Upper lobe of left lung (tissue), 6 donors: ENCODE measurements around the gene CDC42BPA. TPM values are rescaled to one million over a fixed set of nuclear protein-coding genes. Genes with fewer than 3 reads are reported as not detected.

Experiments
- ATAC-seq, 2 donors: fragments of 200-7000 bp; cut with Tn5 transposase; one replicate each; pipeline ENCODE4 v1.9.1; 2022; ENCODE audit warnings: mild to moderate bottlenecking in 2 of 2, moderate library complexity in 2 of 2; ENCODE audit not compliant: low FRiP score in 2 of 2
- DNase-seq, 2 donors: peaks; one replicate each; pipeline ENCODE4 v3.0.0-alpha.2; 2019 to 2020
- H3K27ac ChIP-seq, 4 donors: fragments of 200-600 bp; sonication (generic); one replicate each; pipeline ENCODE4 v1.5.1; 2016 to 2019
- H3K27me3 ChIP-seq, 4 donors: fragments of 200-600 bp; sonication (generic); one replicate each; pipeline ENCODE4 v1.5.1; 2017 to 2019
- H3K36me3 ChIP-seq, 4 donors: fragments of 200-600 bp; sonication (generic); one replicate each; pipeline ENCODE4 v1.5.1; 2016 to 2019
- H3K4me1 ChIP-seq, 4 donors: fragments of 200-600 bp; sonication (generic); one replicate each; pipeline ENCODE4 v1.5.1; 2018 to 2019
- H3K4me3 ChIP-seq, 4 donors: fragments of 200-600 bp; sonication (generic); one replicate each; pipeline ENCODE4 v1.5.1; 2017 to 2019; ENCODE audit warnings: mild to moderate bottlenecking in 2 of 4, moderate library complexity in 1 of 4
- H3K9me3 ChIP-seq, 4 donors: fragments of 200-600 bp; sonication (generic); one replicate each; pipeline ENCODE4 v1.5.1; 2018 to 2019
- EP300 ChIP-seq, 4 donors: sonication (generic); formaldehyde crosslinking; IDR thresholded peaks; one replicate each; pipeline ENCODE4 v1.5.1; 2017; ENCODE audit warnings: antibody characterized with exemption in 4 of 4, control low read depth in 2 of 4
- POLR2A ChIP-seq, 4 donors: fragments of 450-650 bp; IDR thresholded peaks; one replicate each; pipeline ENCODE4 v1.5.1; 2016 to 2017; ENCODE audit warnings: antibody characterized with exemption in 4 of 4, mild to moderate bottlenecking in 2 of 4
- POLR2AphosphoS5 ChIP-seq, 2 donors: sonication (generic); formaldehyde crosslinking; IDR thresholded peaks; one replicate each; pipeline ENCODE4 v1.5.1; 2017; ENCODE audit warnings: antibody characterized with exemption in 2 of 2
- WGBS, 2 donors: methylation state at CpG; one replicate each; pipeline ENCODE4 v1.1.5; 2017 to 2018; 5-methylcytosine and 5-hydroxymethylcytosine counted together
- total RNA-seq, 6 donors: library from RNA; depleted of rRNA in 4 of 6; stranded (reverse); fragments of >200 nt in 4 of 6; gene quantifications; one replicate each; pipeline versions ENCODE4 v1.1.0 to v1.2.1, GENCODE V29; 2016 to 2021
- TF ChIP-seq, protein P1 (sequence below), 6 experiments: fragments of 450-650 bp in 4 of 6; fragments of 200-600 bp in 2 of 6; sonication (generic) in 2 of 6; IDR thresholded peaks; one replicate each; pipeline ENCODE4 v1.5.1; 2016 to 2019; ENCODE audit warnings: antibody characterized with exemption in 6 of 6
- donor health status: DM: no; HTN: no; CAD: no; lungs with moderate emphysema.
- donor health status: DM: no; HTN: yes; CAD: no; lungs with severe emphysema.

The CDC42BPA gene
- total RNA-seq, 6 donors from 2014 or later: 27.8 to 76.1 (median 33.1) TPM

DNA sequence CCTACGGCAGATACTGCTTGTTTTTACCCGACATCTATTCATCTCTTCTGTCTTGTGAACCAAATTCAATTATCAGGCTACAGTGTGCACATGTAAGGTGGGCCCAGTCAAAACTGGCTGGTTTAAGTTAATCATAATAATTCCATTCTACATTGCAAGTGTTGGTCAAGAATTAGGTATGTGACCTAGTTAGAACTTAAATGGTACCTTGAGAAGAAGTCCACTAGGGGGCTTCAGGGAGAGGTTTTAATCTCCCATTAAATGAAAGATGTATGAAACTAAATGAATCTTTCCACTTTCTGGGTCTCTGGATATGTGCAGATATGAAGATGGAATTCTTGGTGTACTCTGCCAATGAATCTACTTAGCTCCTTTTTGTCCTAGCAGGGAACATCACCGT is 187.1 kb downstream of the CDC42BPA start:
- Histone ChIP-seq H3K4me1 (no peaks in the 10 kb centered on the region), H3K4me3 (no peak overlapping the region), H3K36me3 (peaks cover 0 to 9% (median 3%) of the 10 kb centered on the region in 4 donors), H3K27me3 (no peaks in the 10 kb centered on the region), H3K9me3 (no peaks in the 10 kb centered on the region), H3K27ac (no peak overlapping the region)
- no peak for DNase-seq
- ATAC-seq: no peak
- 84 to 86% methylated on average over 3 of the region's 3 CpGs for WGBS, 2 donors
- TF ChIP-seq EP300 (IDR thresholded peaks at IDR 0.05): no peak
- TF ChIP-seq POLR2A (IDR thresholded peaks at IDR 0.05): no peak
- no peak for TF ChIP-seq POLR2AphosphoS5 (IDR thresholded peaks at IDR 0.05)
- TF ChIP-seq, protein P1, sequence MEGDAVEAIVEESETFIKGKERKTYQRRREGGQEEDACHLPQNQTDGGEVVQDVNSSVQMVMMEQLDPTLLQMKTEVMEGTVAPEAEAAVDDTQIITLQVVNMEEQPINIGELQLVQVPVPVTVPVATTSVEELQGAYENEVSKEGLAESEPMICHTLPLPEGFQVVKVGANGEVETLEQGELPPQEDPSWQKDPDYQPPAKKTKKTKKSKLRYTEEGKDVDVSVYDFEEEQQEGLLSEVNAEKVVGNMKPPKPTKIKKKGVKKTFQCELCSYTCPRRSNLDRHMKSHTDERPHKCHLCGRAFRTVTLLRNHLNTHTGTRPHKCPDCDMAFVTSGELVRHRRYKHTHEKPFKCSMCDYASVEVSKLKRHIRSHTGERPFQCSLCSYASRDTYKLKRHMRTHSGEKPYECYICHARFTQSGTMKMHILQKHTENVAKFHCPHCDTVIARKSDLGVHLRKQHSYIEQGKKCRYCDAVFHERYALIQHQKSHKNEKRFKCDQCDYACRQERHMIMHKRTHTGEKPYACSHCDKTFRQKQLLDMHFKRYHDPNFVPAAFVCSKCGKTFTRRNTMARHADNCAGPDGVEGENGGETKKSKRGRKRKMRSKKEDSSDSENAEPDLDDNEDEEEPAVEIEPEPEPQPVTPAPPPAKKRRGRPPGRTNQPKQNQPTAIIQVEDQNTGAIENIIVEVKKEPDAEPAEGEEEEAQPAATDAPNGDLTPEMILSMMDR (IDR thresholded peaks at IDR 0.05): peak in 4 of 6 experiments; percentile 15 to 40 (median 18)

DNA sequence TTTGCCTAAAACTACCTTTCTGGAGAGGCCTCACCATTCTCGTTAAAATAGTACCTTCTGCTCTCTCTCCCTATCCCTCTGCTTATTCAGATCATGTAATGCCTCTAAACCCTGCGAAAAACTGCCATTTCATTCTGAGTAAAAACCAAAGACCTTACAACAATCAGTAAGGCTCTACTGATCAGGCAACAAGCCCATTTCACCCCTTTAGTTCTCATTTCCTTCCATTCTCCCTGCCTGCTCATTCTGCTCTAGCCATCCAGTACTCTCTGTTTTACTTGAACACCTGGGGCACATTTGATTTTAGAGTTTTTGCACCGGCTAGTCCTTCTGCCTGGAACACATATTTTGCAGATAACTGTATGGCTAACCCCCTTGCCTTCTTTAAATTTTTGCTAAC is 190.4 kb downstream of the CDC42BPA start:
- no peaks in the 10 kb centered on the region for H3K4me1 ChIP-seq
- no peak for ATAC-seq
- no peaks in the 10 kb centered on the region for H3K27me3 ChIP-seq
- TF ChIP-seq EP300 (IDR thresholded peaks at IDR 0.05) (no peak), POLR2AphosphoS5 (IDR thresholded peaks at IDR 0.05) (no peak), POLR2A (IDR thresholded peaks at IDR 0.05) (no peak)
- TF ChIP-seq, protein P1 (IDR thresholded peaks at IDR 0.05): no peak
- peaks cover 0 to 9% (median 3%) of the 10 kb centered on the region in 4 donors for H3K36me3 ChIP-seq
- no peak overlapping the region for H3K4me3 ChIP-seq
- no peak for DNase-seq
- 87 to 90% methylated on average over 3 of the region's 3 CpGs for WGBS, 2 donors
- H3K9me3 ChIP-seq: no peaks in the 10 kb centered on the region
- H3K27ac ChIP-seq: no peak overlapping the region

DNA sequence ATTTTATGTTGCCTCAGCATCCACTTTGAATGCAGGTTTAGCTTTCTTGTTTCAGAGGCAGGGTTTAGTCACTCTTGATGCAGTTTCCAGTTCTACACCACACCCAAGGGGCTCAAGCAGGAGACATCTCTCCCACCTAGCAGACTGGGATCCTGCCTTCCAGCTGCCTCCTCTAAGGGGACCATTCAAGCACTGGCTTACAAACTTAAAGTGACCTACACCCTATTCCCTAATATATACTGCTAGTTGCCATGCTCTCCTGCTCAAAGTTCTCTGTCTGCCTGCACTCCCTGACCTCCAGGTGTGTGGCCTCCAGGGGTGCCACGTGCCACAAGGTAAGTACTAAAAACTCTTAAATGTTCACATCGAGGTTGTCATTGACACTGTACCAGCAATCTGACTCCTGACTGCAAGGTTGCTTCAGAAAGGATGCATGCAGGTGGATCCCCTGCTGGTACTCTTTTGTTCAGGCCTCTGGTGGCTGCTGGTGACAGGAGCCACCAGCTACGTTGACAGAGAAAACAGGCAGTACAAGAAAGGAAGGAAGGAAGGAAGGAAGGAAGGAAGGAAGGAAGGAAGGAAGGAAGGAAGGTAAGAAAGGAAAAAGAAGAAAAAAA is 192.3 kb downstream of the CDC42BPA start:
- WGBS, 2 donors: 61 to 63% methylated on average over 3 of the region's 3 CpGs
- peaks cover 0 to 9% (median 3%) of the 10 kb centered on the region in 4 donors for H3K36me3 ChIP-seq
- no peaks in the 10 kb centered on the region for H3K9me3 ChIP-seq
- no peaks in the 10 kb centered on the region for H3K27me3 ChIP-seq
- H3K4me1 ChIP-seq: no peaks in the 10 kb centered on the region
- no peak overlapping the region for H3K4me3 ChIP-seq
- ATAC-seq (no peak), DNase-seq (no peak)
- TF ChIP-seq, protein P1 (IDR thresholded peaks at IDR 0.05): no peak
- no peak for TF ChIP-seq POLR2AphosphoS5 (IDR thresholded peaks at IDR 0.05)
- no peak for TF ChIP-seq POLR2A (IDR thresholded peaks at IDR 0.05)
- TF ChIP-seq EP300 (IDR thresholded peaks at IDR 0.05): no peak
- no peak overlapping the region for H3K27ac ChIP-seq

DNA sequence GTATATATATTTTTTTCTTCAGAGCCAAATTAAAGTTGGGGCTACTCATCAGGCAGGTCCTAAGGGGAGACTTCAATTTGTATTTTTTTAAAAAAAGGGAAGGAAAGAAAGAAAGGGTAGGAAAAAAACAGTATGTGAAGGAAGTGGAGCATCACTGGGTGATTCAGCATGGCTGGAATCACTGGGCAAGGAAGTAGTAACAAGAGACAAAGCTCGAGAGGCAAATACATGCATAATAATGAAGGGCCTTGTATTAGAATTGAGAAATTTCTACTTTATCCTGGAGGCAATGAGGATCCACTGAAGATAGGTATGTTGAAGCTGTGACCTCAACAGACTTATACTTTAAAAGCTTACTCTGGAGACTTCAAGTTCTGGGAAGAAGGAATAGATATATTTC is 193.8 kb downstream of the CDC42BPA start:
- H3K27me3 ChIP-seq: no peaks in the 10 kb centered on the region
- WGBS, 2 donors: 69 to 76% methylated on average over 1 of the region's 1 CpG
- H3K9me3 ChIP-seq: no peaks in the 10 kb centered on the region
- H3K36me3 ChIP-seq: peaks cover 0 to 9% (median 3%) of the 10 kb centered on the region in 4 donors
- no peak for TF ChIP-seq POLR2AphosphoS5 (IDR thresholded peaks at IDR 0.05)
- TF ChIP-seq, protein P1 (IDR thresholded peaks at IDR 0.05): no peak
- no peak for TF ChIP-seq POLR2A (IDR thresholded peaks at IDR 0.05)
- TF ChIP-seq EP300 (IDR thresholded peaks at IDR 0.05): no peak
- ATAC-seq: no peak
- H3K4me1 ChIP-seq: no peaks in the 10 kb centered on the region
- no peak overlapping the region for H3K27ac ChIP-seq
- H3K4me3 ChIP-seq: no peak overlapping the region
- DNase-seq: no peak

DNA sequence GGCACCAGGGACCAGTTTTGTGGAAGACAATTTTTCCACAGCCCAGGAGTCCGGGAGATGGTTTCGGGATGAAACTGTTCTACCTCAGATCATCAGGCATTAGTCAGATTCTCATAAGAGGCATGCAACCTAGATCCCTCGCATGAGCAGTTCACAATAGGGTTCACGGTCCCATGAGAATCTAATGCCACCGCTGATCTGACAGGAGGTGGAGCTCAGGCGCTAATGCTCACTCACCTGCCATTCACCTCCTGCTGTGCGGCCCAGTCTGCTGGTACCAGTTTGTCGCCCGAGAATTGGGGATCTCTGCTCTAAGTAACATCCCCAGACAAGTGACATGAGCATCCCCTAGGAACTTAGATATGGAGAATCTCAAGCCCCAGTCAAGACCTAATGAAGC is 197.5 kb downstream of the CDC42BPA start:
- H3K27me3 ChIP-seq: no peaks in the 10 kb centered on the region
- no peak overlapping the region for H3K27ac ChIP-seq
- no peaks in the 10 kb centered on the region for H3K4me1 ChIP-seq
- no peaks in the 10 kb centered on the region for H3K9me3 ChIP-seq
- ATAC-seq: no peak
- no peak for TF ChIP-seq POLR2A (IDR thresholded peaks at IDR 0.05)
- TF ChIP-seq, protein P1 (IDR thresholded peaks at IDR 0.05): no peak
- TF ChIP-seq EP300 (IDR thresholded peaks at IDR 0.05): no peak
- TF ChIP-seq POLR2AphosphoS5 (IDR thresholded peaks at IDR 0.05): no peak
- no peak overlapping the region for H3K4me3 ChIP-seq
- no peak for DNase-seq
- 93% methylated on average over 9 of the region's 9 CpGs for WGBS, 2 donors
- H3K36me3 ChIP-seq: no peaks in the 10 kb centered on the region
